Measurements from ENCODE around the gene BRD1.

The BRD1 gene

GRCh38 chr22:49779853-49780697, 47.6 kb downstream of the BRD1 start:
- no peak for DNase-seq
- ATAC-seq: no peak
- no peak overlapping the region for H3K4me3 Mint-ChIP-seq
- no peaks in the 10 kb centered on the region for H3K27me3 Mint-ChIP-seq
- H3K9me3 Mint-ChIP-seq: no peaks in the 10 kb centered on the region
- H3K4me1 Mint-ChIP-seq: peaks cover 4% of the 10 kb centered on the region
- peaks cover 16% of the 10 kb centered on the region for H3K36me3 Mint-ChIP-seq (ENCODE audit: low read depth)
- no peak overlapping the region for H3K27ac Mint-ChIP-seq

- ATAC-seq: no peak
- H3K9me3 Mint-ChIP-seq: no peaks in the 10 kb centered on the region
- H3K4me1 Mint-ChIP-seq: peaks cover 4% of the 10 kb centered on the region
- H3K4me3 Mint-ChIP-seq: no peak overlapping the region
- H3K27ac Mint-ChIP-seq: no peak overlapping the region
- no peak for DNase-seq
- no peaks in the 10 kb centered on the region for H3K27me3 Mint-ChIP-seq
- H3K36me3 Mint-ChIP-seq (ENCODE audit: low read depth): peaks cover 19% of the 10 kb centered on the region
Observed at GRCh38 chr22:49779211-49779610, 48.5 kb downstream of the BRD1 start.

- no peak overlapping the region for H3K27ac Mint-ChIP-seq
- H3K36me3 Mint-ChIP-seq (ENCODE audit: low read depth): peaks cover 24% of the 10 kb centered on the region
- peaks cover 16% of the 10 kb centered on the region for H3K4me1 Mint-ChIP-seq
- no peaks in the 10 kb centered on the region for H3K9me3 Mint-ChIP-seq
- ATAC-seq (no peak), DNase-seq (no peak)
- no peaks in the 10 kb centered on the region for H3K27me3 Mint-ChIP-seq
- H3K4me3 Mint-ChIP-seq: no peak overlapping the region
Observed at GRCh38 chr22:49777569-49778249, 50.0 kb downstream of the BRD1 start.

- no peak overlapping the region for H3K4me3 Mint-ChIP-seq
- peaks cover 16% of the 10 kb centered on the region for H3K4me1 Mint-ChIP-seq
- ATAC-seq: no peak
- H3K27ac Mint-ChIP-seq: no peak overlapping the region
- no peaks in the 10 kb centered on the region for H3K27me3 Mint-ChIP-seq
- no peaks in the 10 kb centered on the region for H3K9me3 Mint-ChIP-seq
- no peak for DNase-seq
- H3K36me3 Mint-ChIP-seq (ENCODE audit: low read depth): peaks cover 24% of the 10 kb centered on the region
Observed at GRCh38 chr22:49776891-49777290, 50.8 kb downstream of the BRD1 start.

GRCh38 chr22:49775867-49776511, 51.7 kb downstream of the BRD1 start:
- ATAC-seq: no peak
- H3K4me1 Mint-ChIP-seq: peaks cover 12% of the 10 kb centered on the region
- no peaks in the 10 kb centered on the region for H3K27me3 Mint-ChIP-seq
- H3K36me3 Mint-ChIP-seq (ENCODE audit: low read depth): peaks cover 24% of the 10 kb centered on the region
- H3K9me3 Mint-ChIP-seq: no peaks in the 10 kb centered on the region
- DNase-seq: no peak
- no peak overlapping the region for H3K27ac Mint-ChIP-seq
- no peak overlapping the region for H3K4me3 Mint-ChIP-seq

- Mint-ChIP-seq H3K36me3 (ENCODE audit: low read depth) (peaks cover 24% of the 10 kb centered on the region), H3K27ac (no peak overlapping the region), H3K9me3 (no peaks in the 10 kb centered on the region), H3K4me3 (no peak overlapping the region), H3K4me1 (peaks cover 12% of the 10 kb centered on the region), H3K27me3 (no peaks in the 10 kb centered on the region)
- DNase-seq (no peak), ATAC-seq (no peak)
Observed at GRCh38 chr22:49775191-49775866, 52.3 kb downstream of the BRD1 start.

- H3K4me3 Mint-ChIP-seq: no peak overlapping the region
- no peaks in the 10 kb centered on the region for H3K9me3 Mint-ChIP-seq
- no peak for DNase-seq
- H3K27ac Mint-ChIP-seq: no peak overlapping the region
- no peaks in the 10 kb centered on the region for H3K27me3 Mint-ChIP-seq
- H3K36me3 Mint-ChIP-seq (ENCODE audit: low read depth): peaks cover 24% of the 10 kb centered on the region
- ATAC-seq: no peak
- H3K4me1 Mint-ChIP-seq: peaks cover 12% of the 10 kb centered on the region
Observed at GRCh38 chr22:49774499-49775151, 53.0 kb downstream of the BRD1 start.

- DNase-seq: no peak
- Mint-ChIP-seq H3K36me3 (ENCODE audit: low read depth) (peaks cover 19% of the 10 kb centered on the region), H3K4me3 (no peak overlapping the region), H3K27ac (no peak overlapping the region), H3K4me1 (peaks cover 12% of the 10 kb centered on the region), H3K9me3 (no peaks in the 10 kb centered on the region), H3K27me3 (no peaks in the 10 kb centered on the region)
- ATAC-seq: no peak
Observed at GRCh38 chr22:49774046-49774445, 53.6 kb downstream of the BRD1 start.

- DNase-seq (no peak), ATAC-seq (no peak)
- Mint-ChIP-seq H3K4me1 (peaks cover 12% of the 10 kb centered on the region), H3K27ac (no peak overlapping the region), H3K27me3 (no peaks in the 10 kb centered on the region), H3K9me3 (no peaks in the 10 kb centered on the region), H3K36me3 (ENCODE audit: low read depth) (peaks cover 17% of the 10 kb centered on the region), H3K4me3 (no peak overlapping the region)
Observed at GRCh38 chr22:49773531-49773930, 54.1 kb downstream of the BRD1 start.

- Mint-ChIP-seq H3K27ac (no peak overlapping the region), H3K27me3 (no peaks in the 10 kb centered on the region), H3K9me3 (no peaks in the 10 kb centered on the region), H3K4me3 (no peak overlapping the region), H3K4me1 (peaks cover 12% of the 10 kb centered on the region), H3K36me3 (ENCODE audit: low read depth) (peaks cover 15% of the 10 kb centered on the region)
- DNase-seq (no peak), ATAC-seq (no peak)
Observed at GRCh38 chr22:49772692-49773091, 55.0 kb downstream of the BRD1 start.

GRCh38 chr22:49771266-49772065, 56.2 kb downstream of the BRD1 start:
- peaks cover 6% of the 10 kb centered on the region for H3K9me3 Mint-ChIP-seq
- H3K27me3 Mint-ChIP-seq: no peaks in the 10 kb centered on the region
- H3K27ac Mint-ChIP-seq: no peak overlapping the region
- ATAC-seq (no peak), DNase-seq (no peak)
- peaks cover 13% of the 10 kb centered on the region for H3K36me3 Mint-ChIP-seq (ENCODE audit: low read depth)
- peaks cover 14% of the 10 kb centered on the region for H3K4me1 Mint-ChIP-seq
- H3K4me3 Mint-ChIP-seq: no peak overlapping the region

- DNase-seq (no peak), ATAC-seq (peak; percentile 17)
- H3K27me3 Mint-ChIP-seq: no peaks in the 10 kb centered on the region
- H3K36me3 Mint-ChIP-seq (ENCODE audit: low read depth): peaks cover 13% of the 10 kb centered on the region
- H3K4me3 Mint-ChIP-seq: no peak overlapping the region
- H3K4me1 Mint-ChIP-seq: peaks cover 14% of the 10 kb centered on the region
- peaks cover 6% of the 10 kb centered on the region for H3K9me3 Mint-ChIP-seq
- no peak overlapping the region for H3K27ac Mint-ChIP-seq
Observed at GRCh38 chr22:49770547-49771265, 57.0 kb downstream of the BRD1 start.
